HepG2 (cell line): ENCODE results near the gene NUTF2. TPM values are rescaled to one million over a fixed set of nuclear protein-coding genes. Genes with fewer than 3 reads are reported as not detected.

Source experiments
- ARNT2 ChIP-seq: sonication (generic); formaldehyde crosslinking; IDR thresholded peaks from 2 replicates; pipeline ENCODE4 v1.8.0; 2022; ENCODE audit warnings: mild to moderate bottlenecking, low read depth, missing genetic modification reagents, moderate library complexity
- FOXP1 ChIP-seq, 2 experiments: fragments of 450-650 bp in 1 of 2; IDR thresholded peaks; 2 replicates each; pipeline ENCODE4 v1.6.1; 2017 to 2018; ENCODE audit warnings: antibody characterized with exemption in 1 of 2
- HIVEP1 ChIP-seq: sonication (generic); formaldehyde crosslinking; IDR thresholded peaks from 2 replicates; pipeline ENCODE4 v1.4.0; 2020; ENCODE audit warnings: mild to moderate bottlenecking, missing genetic modification reagents
- HNF4G ChIP-seq, 2 experiments: sonication (generic) in 1 of 2; formaldehyde crosslinking in 1 of 2; IDR thresholded peaks; 2 replicates each; pipeline versions ENCODE4 v1.4.0 to v1.6.1; 2011 to 2020; ENCODE audit warnings: borderline replicate concordance in 2 of 2, low read depth in 2 of 2, mild to moderate bottlenecking in 2 of 2, low read length in 1 of 2, missing genetic modification reagents in 1 of 2, moderate library complexity in 1 of 2
- JARID2 ChIP-seq: sonication (generic); formaldehyde crosslinking; IDR thresholded peaks from 2 replicates; pipeline ENCODE4 v1.8.1; 2023; ENCODE audit warnings: missing genetic modification reagents, inconsistent platforms; ENCODE audit not compliant: insufficient replicate concordance
- NR2F1 ChIP-seq, 2 experiments: fragments of 450-650 bp in 1 of 2; formaldehyde crosslinking in 1 of 2; IDR thresholded peaks; 2 replicates each; pipeline versions ENCODE4 v1.5.0 to v1.6.1; 2016 to 2020; ENCODE audit warnings: mild to moderate bottlenecking in 1 of 2, missing compliant biosample characterization in 1 of 2, missing genetic modification reagents in 1 of 2, moderate library complexity in 1 of 2
- PAWR ChIP-seq: sonication (generic); formaldehyde crosslinking; IDR thresholded peaks from 2 replicates; pipeline ENCODE4 v1.4.0; 2020; ENCODE audit warnings: missing genetic modification reagents, mild to moderate bottlenecking, borderline replicate concordance
- RNF219 ChIP-seq: sonication (generic); formaldehyde crosslinking; IDR thresholded peaks from 2 replicates; pipeline ENCODE4 v1.5.0; 2020; ENCODE audit warnings: mild to moderate bottlenecking, missing genetic modification reagents
- SOX5 ChIP-seq: IDR thresholded peaks from 2 replicates; pipeline ENCODE4 v1.6.1; 2016; ENCODE audit warnings: borderline replicate concordance
- TRIM24 ChIP-seq: sonication (generic); formaldehyde crosslinking; IDR thresholded peaks from 2 replicates; pipeline ENCODE4 v1.8.0; 2022; ENCODE audit warnings: mild to moderate bottlenecking, missing genetic modification reagents
- ZBTB34 ChIP-seq: sonication (generic); formaldehyde crosslinking; IDR thresholded peaks from 2 replicates; pipeline ENCODE4 v1.8.0; 2022; ENCODE audit warnings: mild to moderate bottlenecking, missing genetic modification reagents
- ZNF251 ChIP-seq: sonication (generic); formaldehyde crosslinking; IDR thresholded peaks from 2 replicates; pipeline ENCODE4 v1.9.0; 2021; ENCODE audit warnings: mild to moderate bottlenecking, missing genetic modification reagents
- ZNF674 ChIP-seq: sonication (generic); formaldehyde crosslinking; IDR thresholded peaks from 2 replicates; pipeline ENCODE4 v1.5.0; 2020; ENCODE audit warnings: low read depth, mild to moderate bottlenecking, missing genetic modification reagents
- polyA plus RNA-seq, 8 experiments: library from polyadenylated mRNA; depleted of rRNA in 3 of 8; stranded (reverse) in 7 of 8; unstranded in 1 of 8; fragments of >200 nt; fragmentation: Illumina TruSeq in 4 of 8; extraction: Trizol in 4 of 8; gene quantifications; 2 replicates each; pipeline versions ENCODE4 v1.2.1 to v1.2.3, GENCODE V29; 2011 to 2016; ENCODE audit warnings: low read depth in 4 of 8, missing spikeins in 1 of 8, mixed read lengths in 1 of 8; ENCODE audit not compliant: insufficient read depth in 1 of 8
- total RNA-seq, 5 experiments: library from RNA; depleted of rRNA; stranded (reverse); fragments of >200 nt; fragmentation: Illumina TruSeq; extraction: Trizol; gene quantifications; 2 replicates each; pipeline ENCODE4 v1.2.3, GENCODE V29; 2016; ENCODE audit warnings: low read depth in 1 of 5
- TF ChIP-seq, protein P1 (sequence below): sonication (generic); formaldehyde crosslinking; IDR thresholded peaks from 2 replicates; pipeline ENCODE4 v1.4.0; 2020; ENCODE audit warnings: low read depth, mild to moderate bottlenecking, missing genetic modification reagents
- TF ChIP-seq, protein P2 (sequence below): sonication (generic); formaldehyde crosslinking; IDR thresholded peaks from 2 replicates; pipeline ENCODE4 v1.9.0; 2021; ENCODE audit warnings: missing genetic modification reagents, borderline replicate concordance
- TF ChIP-seq, protein P3 (sequence below): IDR thresholded peaks from 2 replicates; pipeline ENCODE4 v1.6.1; 2012; ENCODE audit warnings: low read length, improper control_type of control experiment

NUTF2 gene
- total and polyA plus RNA-seq, 2 of the 13 experiments (the other 11 are each of a cell fraction or from before 2014, with no cell fraction given): 168 to 214 TPM

DNA sequence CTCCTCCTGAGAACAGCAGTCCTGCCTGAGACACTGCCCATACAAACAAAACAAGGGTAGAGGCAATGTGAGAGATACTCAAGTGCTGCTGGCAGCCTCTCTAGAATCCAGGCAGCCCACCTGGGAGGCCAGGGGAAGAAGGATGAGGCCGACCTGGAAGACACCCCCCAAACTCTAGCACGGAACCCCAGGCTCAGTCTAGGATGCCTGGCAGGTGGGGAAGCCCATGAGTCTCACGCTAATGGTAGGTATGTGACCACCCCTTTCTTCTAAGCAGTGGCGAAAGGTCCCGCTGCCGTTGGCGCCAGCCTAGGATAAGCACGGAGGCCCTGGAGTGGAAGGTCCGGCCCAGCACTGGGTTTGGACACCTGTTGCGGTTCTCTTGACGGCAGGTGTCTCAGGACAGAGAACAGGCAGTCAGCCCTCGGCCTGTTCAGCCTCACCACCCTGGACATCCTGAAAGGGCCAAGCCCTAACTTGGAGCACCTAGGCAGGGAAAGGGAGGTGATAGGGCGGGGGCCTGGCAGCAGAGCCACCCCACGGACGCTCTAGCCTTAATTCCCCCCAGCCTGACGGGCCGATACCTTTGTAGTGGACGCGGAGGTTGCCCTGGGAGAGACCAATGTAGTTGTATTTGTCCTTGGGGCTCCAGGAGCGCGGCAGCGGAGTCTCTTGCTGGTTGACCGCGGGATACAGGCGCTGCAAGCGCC, 40.9 kb upstream of the NUTF2 start (continued):
- no peak for TF ChIP-seq PAWR (CRISPR knock-in tag)
- TF ChIP-seq TRIM24: no peak
- TF ChIP-seq FOXP1 (IDR thresholded peaks at IDR 0.05): no peak
- no peak for TF ChIP-seq FOXP1 (CRISPR knock-in tag; IDR thresholded peaks at IDR 0.05)
- TF ChIP-seq HNF4G (IDR thresholded peaks at IDR 0.05; ENCODE audit: borderline replicate concordance, low read depth, low read length): no peak
- no peak for TF ChIP-seq HNF4G (CRISPR knock-in tag; IDR thresholded peaks at IDR 0.05; ENCODE audit: borderline replicate concordance, low read depth)
- TF ChIP-seq, protein P1, sequence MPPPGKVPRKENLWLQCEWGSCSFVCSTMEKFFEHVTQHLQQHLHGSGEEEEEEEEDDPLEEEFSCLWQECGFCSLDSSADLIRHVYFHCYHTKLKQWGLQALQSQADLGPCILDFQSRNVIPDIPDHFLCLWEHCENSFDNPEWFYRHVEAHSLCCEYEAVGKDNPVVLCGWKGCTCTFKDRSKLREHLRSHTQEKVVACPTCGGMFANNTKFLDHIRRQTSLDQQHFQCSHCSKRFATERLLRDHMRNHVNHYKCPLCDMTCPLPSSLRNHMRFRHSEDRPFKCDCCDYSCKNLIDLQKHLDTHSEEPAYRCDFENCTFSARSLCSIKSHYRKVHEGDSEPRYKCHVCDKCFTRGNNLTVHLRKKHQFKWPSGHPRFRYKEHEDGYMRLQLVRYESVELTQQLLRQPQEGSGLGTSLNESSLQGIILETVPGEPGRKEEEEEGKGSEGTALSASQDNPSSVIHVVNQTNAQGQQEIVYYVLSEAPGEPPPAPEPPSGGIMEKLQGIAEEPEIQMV (CRISPR knock-in tag): no peak
- no peak for TF ChIP-seq SOX5 (CRISPR knock-in tag)
- no peak; the same call in 1 of the 2 replicates for TF ChIP-seq HIVEP1 (CRISPR knock-in tag)
- TF ChIP-seq NR2F1 (CRISPR knock-in tag; IDR thresholded peaks at IDR 0.05): no peak
- TF ChIP-seq ZNF674 (CRISPR knock-in tag): no peak
- TF ChIP-seq RNF219 (CRISPR knock-in tag): no peak
- TF ChIP-seq, protein P2, sequence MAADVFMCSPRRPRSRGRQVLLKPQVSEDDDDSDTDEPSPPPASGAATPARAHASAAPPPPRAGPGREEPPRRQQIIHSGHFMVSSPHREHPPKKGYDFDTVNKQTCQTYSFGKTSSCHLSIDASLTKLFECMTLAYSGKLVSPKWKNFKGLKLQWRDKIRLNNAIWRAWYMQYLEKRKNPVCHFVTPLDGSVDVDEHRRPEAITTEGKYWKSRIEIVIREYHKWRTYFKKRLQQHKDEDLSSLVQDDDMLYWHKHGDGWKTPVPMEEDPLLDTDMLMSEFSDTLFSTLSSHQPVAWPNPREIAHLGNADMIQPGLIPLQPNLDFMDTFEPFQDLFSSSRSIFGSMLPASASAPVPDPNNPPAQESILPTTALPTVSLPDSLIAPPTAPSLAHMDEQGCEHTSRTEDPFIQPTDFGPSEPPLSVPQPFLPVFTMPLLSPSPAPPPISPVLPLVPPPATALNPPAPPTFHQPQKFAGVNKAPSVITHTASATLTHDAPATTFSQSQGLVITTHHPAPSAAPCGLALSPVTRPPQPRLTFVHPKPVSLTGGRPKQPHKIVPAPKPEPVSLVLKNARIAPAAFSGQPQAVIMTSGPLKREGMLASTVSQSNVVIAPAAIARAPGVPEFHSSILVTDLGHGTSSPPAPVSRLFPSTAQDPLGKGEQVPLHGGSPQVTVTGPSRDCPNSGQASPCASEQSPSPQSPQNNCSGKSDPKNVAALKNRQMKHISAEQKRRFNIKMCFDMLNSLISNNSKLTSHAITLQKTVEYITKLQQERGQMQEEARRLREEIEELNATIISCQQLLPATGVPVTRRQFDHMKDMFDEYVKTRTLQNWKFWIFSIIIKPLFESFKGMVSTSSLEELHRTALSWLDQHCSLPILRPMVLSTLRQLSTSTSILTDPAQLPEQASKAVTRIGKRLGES: no peak
- TF ChIP-seq ZNF251 (CRISPR knock-in tag): no peak
- TF ChIP-seq, protein P3, sequence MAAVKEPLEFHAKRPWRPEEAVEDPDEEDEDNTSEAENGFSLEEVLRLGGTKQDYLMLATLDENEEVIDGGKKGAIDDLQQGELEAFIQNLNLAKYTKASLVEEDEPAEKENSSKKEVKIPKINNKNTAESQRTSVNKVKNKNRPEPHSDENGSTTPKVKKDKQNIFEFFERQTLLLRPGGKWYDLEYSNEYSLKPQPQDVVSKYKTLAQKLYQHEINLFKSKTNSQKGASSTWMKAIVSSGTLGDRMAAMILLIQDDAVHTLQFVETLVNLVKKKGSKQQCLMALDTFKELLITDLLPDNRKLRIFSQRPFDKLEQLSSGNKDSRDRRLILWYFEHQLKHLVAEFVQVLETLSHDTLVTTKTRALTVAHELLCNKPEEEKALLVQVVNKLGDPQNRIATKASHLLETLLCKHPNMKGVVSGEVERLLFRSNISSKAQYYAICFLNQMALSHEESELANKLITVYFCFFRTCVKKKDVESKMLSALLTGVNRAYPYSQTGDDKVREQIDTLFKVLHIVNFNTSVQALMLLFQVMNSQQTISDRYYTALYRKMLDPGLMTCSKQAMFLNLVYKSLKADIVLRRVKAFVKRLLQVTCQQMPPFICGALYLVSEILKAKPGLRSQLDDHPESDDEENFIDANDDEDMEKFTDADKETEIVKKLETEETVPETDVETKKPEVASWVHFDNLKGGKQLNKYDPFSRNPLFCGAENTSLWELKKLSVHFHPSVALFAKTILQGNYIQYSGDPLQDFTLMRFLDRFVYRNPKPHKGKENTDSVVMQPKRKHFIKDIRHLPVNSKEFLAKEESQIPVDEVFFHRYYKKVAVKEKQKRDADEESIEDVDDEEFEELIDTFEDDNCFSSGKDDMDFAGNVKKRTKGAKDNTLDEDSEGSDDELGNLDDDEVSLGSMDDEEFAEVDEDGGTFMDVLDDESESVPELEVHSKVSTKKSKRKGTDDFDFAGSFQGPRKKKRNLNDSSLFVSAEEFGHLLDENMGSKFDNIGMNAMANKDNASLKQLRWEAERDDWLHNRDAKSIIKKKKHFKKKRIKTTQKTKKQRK: no peak
- TF ChIP-seq ARNT2 (CRISPR knock-in tag): no peak; the same call in 1 of the 2 replicates
- TF ChIP-seq ZBTB34 (CRISPR knock-in tag): no peak
- no peak for TF ChIP-seq JARID2 (CRISPR knock-in tag)
